GM12801 (cell line): ENCODE measurements around the gene PRSS57.

ENCODE experiments used
- TF ChIP-seq, protein P1 (sequence below): IDR thresholded peaks from one replicate; pipeline ENCODE4 v1.5.1; 2011; ENCODE audit warnings: control low read depth; ENCODE audit not compliant: insufficient read length; ENCODE audit errors: extremely low read depth

Gene PRSS57

DNA sequence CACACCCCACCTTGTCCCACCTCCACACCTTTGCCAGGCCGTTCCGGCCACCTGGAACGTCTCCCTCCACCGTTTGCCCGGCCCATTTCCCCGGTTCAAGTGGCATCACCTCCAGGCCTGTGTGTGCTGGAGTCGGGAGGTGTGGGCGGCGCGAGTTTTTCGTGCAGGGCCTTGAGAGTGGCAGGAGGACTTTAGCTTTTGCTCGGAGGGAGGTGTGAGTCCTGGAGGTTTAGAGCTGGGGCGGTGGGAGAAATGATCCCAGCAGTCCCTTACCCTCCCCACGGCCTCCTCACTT is 9.1 kb upstream of the PRSS57 start:
- TF ChIP-seq, protein P1, sequence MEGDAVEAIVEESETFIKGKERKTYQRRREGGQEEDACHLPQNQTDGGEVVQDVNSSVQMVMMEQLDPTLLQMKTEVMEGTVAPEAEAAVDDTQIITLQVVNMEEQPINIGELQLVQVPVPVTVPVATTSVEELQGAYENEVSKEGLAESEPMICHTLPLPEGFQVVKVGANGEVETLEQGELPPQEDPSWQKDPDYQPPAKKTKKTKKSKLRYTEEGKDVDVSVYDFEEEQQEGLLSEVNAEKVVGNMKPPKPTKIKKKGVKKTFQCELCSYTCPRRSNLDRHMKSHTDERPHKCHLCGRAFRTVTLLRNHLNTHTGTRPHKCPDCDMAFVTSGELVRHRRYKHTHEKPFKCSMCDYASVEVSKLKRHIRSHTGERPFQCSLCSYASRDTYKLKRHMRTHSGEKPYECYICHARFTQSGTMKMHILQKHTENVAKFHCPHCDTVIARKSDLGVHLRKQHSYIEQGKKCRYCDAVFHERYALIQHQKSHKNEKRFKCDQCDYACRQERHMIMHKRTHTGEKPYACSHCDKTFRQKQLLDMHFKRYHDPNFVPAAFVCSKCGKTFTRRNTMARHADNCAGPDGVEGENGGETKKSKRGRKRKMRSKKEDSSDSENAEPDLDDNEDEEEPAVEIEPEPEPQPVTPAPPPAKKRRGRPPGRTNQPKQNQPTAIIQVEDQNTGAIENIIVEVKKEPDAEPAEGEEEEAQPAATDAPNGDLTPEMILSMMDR = no peak

DNA sequence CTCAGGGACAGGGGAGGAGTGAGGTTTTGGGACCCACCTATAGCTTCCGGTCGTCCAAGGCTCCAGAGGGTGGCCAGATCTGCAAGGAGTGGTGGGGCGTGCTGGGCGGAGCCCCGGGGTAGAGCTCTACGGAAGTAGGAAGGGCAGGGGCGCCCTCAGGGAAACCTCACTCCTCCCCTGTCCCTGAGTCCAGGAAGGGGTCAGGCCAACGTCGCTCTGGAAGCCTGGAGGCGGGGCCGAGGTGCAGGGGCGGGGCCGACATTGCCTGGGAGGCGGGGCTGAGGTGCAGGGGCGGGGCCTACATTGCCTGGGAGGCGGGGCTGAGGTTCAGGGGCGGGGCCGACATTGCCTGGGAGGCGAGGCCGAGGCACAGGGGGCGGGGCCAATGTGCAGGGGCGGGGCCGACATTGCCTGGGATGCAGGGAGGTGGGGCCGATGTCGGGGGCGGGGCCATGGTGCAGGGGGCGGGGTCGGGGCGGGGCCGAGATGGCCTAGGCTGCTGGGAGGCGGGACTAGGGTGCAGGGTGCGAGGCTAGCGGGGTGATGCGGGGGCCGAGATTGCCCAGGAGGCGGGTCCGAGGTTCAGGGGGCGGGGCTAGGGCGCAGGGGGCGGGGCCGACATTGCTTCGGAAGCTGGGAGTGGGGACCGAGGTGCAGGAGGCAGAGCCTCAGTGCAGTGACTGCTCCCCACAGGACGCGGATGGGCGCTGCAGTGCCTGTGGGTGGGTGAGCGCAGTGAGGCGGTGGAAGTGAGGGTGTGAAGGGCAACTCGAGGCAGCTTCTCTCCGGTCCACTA is 8.6 kb upstream of the PRSS57 start:
- TF ChIP-seq, protein P1 = no peak

DNA sequence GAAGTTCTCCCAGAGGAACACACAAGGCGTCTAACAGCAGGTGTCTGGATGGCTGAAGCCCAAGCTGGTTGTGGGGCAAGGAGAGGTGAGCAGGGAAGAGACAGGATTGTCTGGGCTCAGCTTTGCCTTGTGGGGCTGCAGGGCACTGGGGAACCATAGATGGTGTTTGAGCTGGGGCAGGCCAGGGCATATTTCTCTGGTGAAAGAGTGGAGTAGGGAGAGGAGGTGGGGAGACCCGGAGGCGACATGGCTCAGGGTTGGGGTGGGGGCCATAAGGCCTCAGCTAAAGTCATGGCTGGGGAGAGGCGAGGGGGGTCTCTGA is 8.0 kb upstream of the PRSS57 start:
- TF ChIP-seq, protein P1 = no peak

DNA sequence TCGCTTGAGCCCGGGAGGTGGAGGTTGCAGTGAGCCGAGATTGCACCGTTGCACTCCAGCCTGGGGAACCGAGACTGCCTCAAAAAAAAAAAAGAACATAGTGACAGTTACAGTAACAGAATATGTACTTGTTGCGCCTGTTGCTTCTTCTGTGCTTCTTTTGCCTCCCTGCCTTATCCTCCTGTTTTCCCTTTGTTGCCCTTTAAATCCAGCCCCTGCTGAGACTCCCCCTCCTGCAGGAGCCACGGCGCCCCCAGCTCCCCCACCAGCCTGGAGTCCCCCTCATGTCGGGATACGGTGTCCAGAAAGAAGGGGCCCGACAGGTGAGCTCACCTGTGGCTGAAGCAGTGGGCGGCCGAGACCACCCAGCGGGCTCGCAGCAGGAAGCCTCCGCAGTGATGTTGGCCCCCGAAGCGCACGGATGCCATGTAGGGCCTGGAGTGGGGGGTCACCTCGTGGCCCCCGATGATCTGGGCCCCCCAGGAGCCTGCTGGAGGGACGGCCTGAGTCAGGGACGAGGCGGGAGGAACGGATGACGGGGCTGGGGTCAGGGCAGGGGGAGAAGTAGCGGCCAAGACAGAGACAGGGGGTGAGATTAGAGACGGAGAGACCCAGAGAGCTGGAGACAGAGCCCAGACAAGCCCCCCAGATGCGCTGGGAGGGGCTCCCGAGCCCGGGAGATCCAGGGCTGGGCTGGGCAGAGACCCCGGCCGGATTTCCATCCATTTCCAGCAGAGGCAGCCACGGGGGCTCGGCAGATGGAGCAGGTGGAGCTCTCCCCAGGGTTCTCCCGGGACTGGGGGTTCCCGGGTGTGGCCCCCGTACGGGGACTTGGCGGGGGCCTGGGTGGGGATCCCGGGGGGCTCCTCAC is 536 bp downstream of the PRSS57 start:
- TF ChIP-seq, protein P1 = no peak

DNA sequence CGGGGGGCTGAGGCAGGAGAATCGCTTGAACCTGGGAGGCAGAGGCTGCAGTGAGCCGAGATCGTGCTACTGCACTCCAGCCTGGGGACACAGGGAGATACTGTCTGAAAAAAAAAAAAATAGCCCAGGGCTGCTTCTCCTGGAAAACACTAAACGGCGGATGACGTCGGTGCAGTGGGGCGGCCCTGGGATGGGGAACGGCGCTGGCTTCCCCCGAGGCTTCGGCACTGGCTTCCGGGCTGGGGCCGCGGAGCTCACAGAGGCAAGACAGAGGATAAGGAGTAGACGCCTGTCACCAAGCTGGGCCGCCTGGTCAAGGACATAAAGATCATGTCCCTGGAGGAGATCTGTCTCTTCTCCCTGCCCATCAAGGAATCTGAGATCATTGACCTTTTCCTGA is 5.0 kb downstream of the PRSS57 start:
- TF ChIP-seq, protein P1 = no peak

DNA sequence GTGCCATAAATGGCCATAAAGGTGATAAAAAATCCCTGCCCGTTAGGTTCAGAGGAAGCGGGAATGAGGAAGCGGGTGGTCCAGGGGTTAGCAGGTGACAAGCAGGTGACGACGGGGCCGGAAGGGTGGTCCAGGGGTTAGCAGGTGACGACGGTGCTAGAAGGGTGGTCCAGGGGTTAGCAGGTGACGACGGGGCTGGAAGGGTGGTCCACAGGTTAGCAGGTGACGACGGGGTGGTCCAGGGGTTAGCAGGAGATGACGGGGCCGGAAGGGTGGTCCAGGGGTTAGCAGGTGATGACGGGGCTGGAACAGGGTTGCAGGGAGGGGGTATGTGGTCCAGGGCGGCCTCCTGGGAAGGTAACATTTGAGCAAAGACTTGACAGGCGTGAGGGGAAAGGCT is 6.3 kb downstream of the PRSS57 start:
- TF ChIP-seq, protein P1 = no peak

DNA sequence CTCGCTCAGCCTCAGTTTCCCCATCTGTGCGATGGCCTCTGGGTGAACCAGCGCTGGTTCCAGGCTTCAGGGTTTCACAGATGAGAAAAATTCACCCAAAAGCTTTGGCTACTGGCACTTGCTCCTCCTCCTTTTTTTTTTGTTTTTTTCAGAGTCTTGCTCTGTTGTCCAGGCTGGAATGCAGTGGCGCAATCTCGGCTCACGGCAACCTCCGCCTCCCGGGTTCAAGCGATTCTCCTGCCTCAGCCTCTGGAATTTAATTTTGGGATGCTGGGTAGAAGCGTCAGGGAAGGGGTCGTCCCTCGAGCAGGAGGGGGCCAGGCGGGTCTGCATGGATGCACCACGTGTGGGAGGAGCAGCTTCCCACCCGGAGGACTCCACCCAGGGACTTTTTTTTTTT is 7.0 kb downstream of the PRSS57 start:
- TF ChIP-seq, protein P1 = no peak
